Gastrocnemius medialis (tissue), 4 donors: ENCODE results near the gene BRIP1. TPM values are rescaled to one million over a fixed set of nuclear protein-coding genes. Genes with fewer than 3 reads are reported as not detected.

ENCODE experiments used
- ATAC-seq, 2 donors: fragments of 150-250 bp; one replicate each; pipeline ENCODE4 v1.9.1; 2016
- DNase-seq, 2 donors: peaks; one replicate each; pipeline ENCODE4 v3.0.0-alpha.2; 2019
- H3K27ac ChIP-seq, 4 donors: fragments of 200-600 bp; sonication (generic); 1 replicate in 1 of 4; 2 replicates in 3 of 4; pipeline ENCODE4 v1.5.1; 2016 to 2018; ENCODE audit warnings: mild to moderate bottlenecking in 2 of 4, moderate library complexity in 1 of 4
- H3K27me3 ChIP-seq, 3 donors: fragments of 200-600 bp; sonication (generic) in 2 of 3; 1 replicate in 1 of 3; 2 replicates in 2 of 3; pipeline versions ENCODE4 v1.5.1 to v1.6.0; 2016 to 2019; ENCODE audit warnings: mild to moderate bottlenecking in 1 of 3, moderate library complexity in 1 of 3
- H3K36me3 ChIP-seq, 2 donors: fragments of 200-600 bp; sonication (generic) in 1 of 2; one replicate each; pipeline ENCODE4 v1.5.1; 2017 to 2018
- H3K4me1 ChIP-seq, 2 donors: fragments of 200-600 bp; sonication (generic) in 1 of 2; one replicate each; pipeline ENCODE4 v1.5.1; 2016 to 2017; ENCODE audit warnings: mild to moderate bottlenecking in 2 of 2
- H3K4me3 ChIP-seq, 4 donors: fragments of 200-600 bp; sonication (generic) in 3 of 4; 1 replicate in 1 of 4; 2 replicates in 3 of 4; pipeline ENCODE4 v1.5.1; 2016 to 2019; ENCODE audit warnings: mild to moderate bottlenecking in 2 of 4
- H3K9me3 ChIP-seq, 3 donors: fragments of 200-600 bp; sonication (generic) in 2 of 3; 1 replicate in 1 of 3; 2 replicates in 2 of 3; pipeline ENCODE4 v1.5.1; 2016 to 2019
- CTCF ChIP-seq, 5 experiments: fragments of 450-650 bp in 3 of 5; fragments of 200-600 bp in 2 of 5; sonication (generic) in 2 of 5; IDR thresholded peaks in 4 of 5; conservative IDR thresholded peaks in 1 of 5; 1 replicate in 4 of 5; 2 replicates in 1 of 5; pipeline ENCODE4 v1.5.1; 2016 to 2019; ENCODE audit warnings: antibody characterized with exemption in 5 of 5, mild to moderate bottlenecking in 3 of 5, moderate library complexity in 3 of 5
- POLR2A ChIP-seq, 2 donors: fragments of 450-650 bp; IDR thresholded peaks; one replicate each; pipeline ENCODE4 v1.6.1; 2017; ENCODE audit warnings: antibody characterized with exemption in 2 of 2, mild to moderate bottlenecking in 2 of 2, moderate library complexity in 2 of 2
- in situ Hi-C, 4 donors: fragments of 200-750 bp; cut with MboI; loops; one replicate each; pipeline versions ENCODE4 v1.15.0 to v1.8.0; 2017; ENCODE audit warnings: low sequenced_read_pairs in 4 of 4
- intact Hi-C: fragments of 100-400 bp; cut with DNase I; formaldehyde crosslinking; loops from one replicate; pipeline ENCODE4 v1.15.1; 2023; ENCODE audit warnings: low total_unique reads
- total RNA-seq, 4 donors: library from RNA; depleted of rRNA; stranded (reverse); fragments of >200 nt; gene quantifications; one replicate each; pipeline versions ENCODE4 v1.1.0 to v1.2.3, GENCODE V29; 2016

The BRIP1 gene
- total RNA-seq, 4 donors from 2014 or later = 0.09 to 0.13 TPM; not detected in 2

GRCh38 chr17:61644800-61645774 is 218.2 kb downstream of the BRIP1 start:
- H3K4me3 ChIP-seq = no peak overlapping the region
- DNase-seq = no peak
- H3K36me3 ChIP-seq = no peaks in the 10 kb centered on the region
- in situ Hi-C loops = no loop called here
- ATAC-seq = no peak
- TF ChIP-seq CTCF (IDR thresholded peaks at IDR 0.05 in 4 of 5, conservative IDR thresholded peaks at IDR 0.05 in 1 of 5) (no peak), POLR2A (IDR thresholded peaks at IDR 0.05) (no peak)
- no peaks in the 10 kb centered on the region for H3K27me3 ChIP-seq
- no peaks in the 10 kb centered on the region for H3K4me1 ChIP-seq
- H3K9me3 ChIP-seq = no peaks in the 10 kb centered on the region
- intact Hi-C loops = no loop called here
- no peak overlapping the region for H3K27ac ChIP-seq

DNA sequence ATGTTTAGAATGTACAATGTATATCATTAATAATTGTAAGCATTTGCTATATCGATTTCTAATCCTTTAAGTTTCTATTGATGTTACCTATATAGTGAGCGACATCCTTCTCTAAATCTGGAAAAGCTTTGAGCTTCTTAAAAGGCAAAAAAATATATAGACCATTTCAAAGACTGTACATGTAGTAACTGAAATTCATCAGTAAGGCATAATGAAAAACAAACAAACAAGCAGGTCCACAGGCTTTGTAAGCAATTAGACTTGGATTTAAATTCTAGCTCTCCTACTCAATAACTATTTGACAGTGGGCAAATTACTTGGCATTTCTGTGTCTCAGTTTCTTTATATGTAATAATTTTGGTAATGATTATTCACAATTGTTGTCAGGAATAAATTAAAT is 220.6 kb downstream of the BRIP1 start:
- Histone ChIP-seq H3K9me3 (no peaks in the 10 kb centered on the region), H3K36me3 (no peaks in the 10 kb centered on the region), H3K27ac (no peak overlapping the region), H3K4me1 (no peaks in the 10 kb centered on the region), H3K27me3 (no peaks in the 10 kb centered on the region), H3K4me3 (no peak overlapping the region)
- TF ChIP-seq CTCF (IDR thresholded peaks at IDR 0.05 in 4 of 5, conservative IDR thresholded peaks at IDR 0.05 in 1 of 5) (no peak), POLR2A (IDR thresholded peaks at IDR 0.05) (no peak)
- ATAC-seq (no peak), DNase-seq (no peak)
- in situ Hi-C loops (no loop called here), intact Hi-C loops (no loop called here)

DNA sequence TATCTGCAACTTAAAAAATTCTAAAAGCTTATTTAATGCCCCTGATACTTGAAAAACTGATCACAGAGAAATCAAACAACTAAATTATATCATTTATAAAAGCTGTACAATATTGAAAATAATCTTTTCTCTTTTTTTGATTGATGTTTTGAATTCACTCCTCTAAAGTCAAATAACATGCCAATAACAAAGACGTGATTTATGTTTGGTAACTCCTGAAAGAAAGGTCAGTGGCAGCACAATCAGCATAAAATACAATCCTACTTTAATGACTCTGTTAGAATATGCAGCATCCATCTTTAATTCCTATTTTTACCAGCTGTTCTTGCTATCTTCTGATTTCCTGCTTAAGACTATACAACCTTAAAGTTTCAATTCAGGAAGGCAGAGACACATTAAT is 221.6 kb downstream of the BRIP1 start:
- Histone ChIP-seq H3K36me3 (no peaks in the 10 kb centered on the region), H3K4me3 (no peak overlapping the region), H3K27ac (no peak overlapping the region), H3K4me1 (no peaks in the 10 kb centered on the region), H3K9me3 (no peaks in the 10 kb centered on the region), H3K27me3 (no peaks in the 10 kb centered on the region)
- TF ChIP-seq POLR2A (IDR thresholded peaks at IDR 0.05) (no peak), CTCF (IDR thresholded peaks at IDR 0.05 in 4 of 5, conservative IDR thresholded peaks at IDR 0.05 in 1 of 5) (no peak)
- DNase-seq (no peak), ATAC-seq (no peak)
- in situ Hi-C loops (no loop called here), intact Hi-C loops (no loop called here)

DNA sequence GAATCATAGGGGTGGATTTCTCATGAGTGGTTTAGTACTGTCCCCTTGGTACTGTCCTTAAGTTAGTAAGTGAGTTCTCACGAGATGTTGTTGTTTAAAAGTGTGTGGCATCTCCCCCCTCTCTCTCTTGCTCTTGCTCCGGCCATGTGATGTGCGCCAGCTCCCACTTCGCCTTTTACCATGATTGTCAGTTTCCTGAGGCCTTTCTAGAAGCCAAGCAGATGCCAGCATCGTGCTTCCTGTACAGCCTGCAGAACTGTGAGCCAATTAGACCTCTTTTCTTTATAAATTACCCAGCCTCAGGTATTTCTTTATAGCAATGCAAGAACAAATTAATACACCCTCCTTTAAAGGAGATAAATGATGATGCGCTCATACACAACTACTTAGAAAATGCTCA is 222.2 kb downstream of the BRIP1 start:
- no peak for ATAC-seq
- Histone ChIP-seq H3K4me1 (no peaks in the 10 kb centered on the region), H3K9me3 (no peaks in the 10 kb centered on the region), H3K36me3 (no peaks in the 10 kb centered on the region), H3K27me3 (no peaks in the 10 kb centered on the region), H3K4me3 (no peak overlapping the region), H3K27ac (no peak overlapping the region)
- DNase-seq = no peak
- intact Hi-C loops = no loop called here
- TF ChIP-seq CTCF (IDR thresholded peaks at IDR 0.05 in 4 of 5, conservative IDR thresholded peaks at IDR 0.05 in 1 of 5) = no peak
- no peak for TF ChIP-seq POLR2A (IDR thresholded peaks at IDR 0.05)
- in situ Hi-C loops = no loop called here
